CD8-positive, alpha-beta memory T cell (primary cell): Measurements from ENCODE around the gene TBC1D5. TPM values are rescaled to one million over a fixed set of nuclear protein-coding genes. Genes with fewer than 3 reads are reported as not detected.
"Not testable (repeated sequence)": the region's sequence is repeated elsewhere in the genome, so short reads cannot be mapped to it uniquely, and the experiment has no call there.

Experiments
- CTCF ChIA-PET: fragments of 350-600 bp; sonication (Branson Sonifier 250); formaldehyde crosslinking; loops from one replicate; lab custom pipeline; 2021; ENCODE audit warnings: antibody characterized with exemption; lab: Charles Lee
- POLR2A ChIA-PET: fragments of 350-600 bp; sonication (Branson Sonifier 250); formaldehyde crosslinking; loops from one replicate; lab custom pipeline; 2021; ENCODE audit warnings: antibody characterized with exemption; lab: Charles Lee
- DNase-seq, 5 donors: peaks; one replicate each; pipeline versions ENCODE4 v3.0.0 to v3.0.0-alpha.2; 2020 to 2022; ENCODE audit warnings: mixed read lengths in 1 of 5
- H3K27ac ChIP-seq: one replicate; pipeline ENCODE4 v1.7.0; 2013; ENCODE audit warnings: low read depth, mild to moderate bottlenecking, low read length, moderate library complexity
- H3K27me3 ChIP-seq: 2 replicates; pipeline ENCODE4 v1.7.0; 2013; ENCODE audit warnings: low read length, mild to moderate bottlenecking; ENCODE audit not compliant: insufficient read depth, poor library complexity, severe bottlenecking
- H3K36me3 ChIP-seq: 2 replicates; pipeline ENCODE4 v1.7.0; 2013; ENCODE audit warnings: mild to moderate bottlenecking, low read length, moderate library complexity; ENCODE audit not compliant: insufficient read depth
- H3K4me1 ChIP-seq: 2 replicates; pipeline ENCODE4 v1.7.0; 2013; ENCODE audit warnings: mild to moderate bottlenecking, low read length, moderate library complexity; ENCODE audit not compliant: insufficient read depth
- H3K4me3 ChIP-seq: 2 replicates; pipeline ENCODE4 v1.7.0; 2013; ENCODE audit warnings: mild to moderate bottlenecking, low read length
- H3K9me3 ChIP-seq: 2 replicates; pipeline ENCODE4 v1.7.0; 2013; ENCODE audit warnings: mild to moderate bottlenecking, low read length
- H3K27ac Mint-ChIP-seq, 8 donors: one replicate each; pipeline ENCODE4 v1.8.0; 2020 to 2021; ENCODE audit warnings: mixed read lengths in 8 of 8, mild to moderate bottlenecking in 6 of 8, inconsistent platforms in 3 of 8, moderate library complexity in 3 of 8
- H3K27me3 Mint-ChIP-seq, 2 donors: one replicate each; pipeline ENCODE4 v1.8.0; 2020 to 2021; ENCODE audit warnings: mixed read lengths in 2 of 2, mild to moderate bottlenecking in 1 of 2, moderate library complexity in 1 of 2
- H3K36me3 Mint-ChIP-seq, 3 donors: one replicate each; pipeline ENCODE4 v1.8.0; 2020 to 2021; ENCODE audit warnings: mixed read lengths in 3 of 3, inconsistent platforms in 1 of 3, mild to moderate bottlenecking in 1 of 3
- H3K4me1 Mint-ChIP-seq, 3 donors: one replicate each; pipeline ENCODE4 v1.8.0; 2020 to 2021; ENCODE audit warnings: mixed read lengths in 3 of 3, inconsistent platforms in 1 of 3, mild to moderate bottlenecking in 1 of 3
- H3K4me3 Mint-ChIP-seq, 7 donors: one replicate each; pipeline ENCODE4 v1.8.0; 2020 to 2021; ENCODE audit warnings: mixed read lengths in 7 of 7, mild to moderate bottlenecking in 6 of 7, moderate library complexity in 4 of 7, inconsistent platforms in 2 of 7
- H3K9me3 Mint-ChIP-seq, 5 donors: one replicate each; pipeline ENCODE4 v1.8.0; 2020 to 2022; ENCODE audit warnings: mixed read lengths in 5 of 5, mild to moderate bottlenecking in 3 of 5, moderate library complexity in 2 of 5, inconsistent platforms in 1 of 5
- polyA plus RNA-seq: library from polyadenylated mRNA; unstranded; fragments of 300-500 nt; fragmentation: Illumina TruSeq; gene quantifications from one replicate; pipeline ENCODE4 v1.2.3, GENCODE V29; 2021
- total RNA-seq, 2 experiments: library from RNA; stranded (reverse); gene quantifications; one replicate each; pipeline ENCODE4 v1.2.3, GENCODE V29; 2021

The TBC1D5 gene
- total and polyA plus RNA-seq, 3 experiments from 2014 or later: 35.8 to 45.1 (median 40.0) TPM

GRCh38 chr3:17740721-17741141 is 1.7 kb downstream of the TBC1D5 start:
- peaks cover 35 to 64% (median 59%) of the 10 kb centered on the region in 3 donors for H3K4me1 Mint-ChIP-seq
- H3K9me3 Mint-ChIP-seq: no peaks in the 10 kb centered on the region

GRCh38 chr3:17738921-17739320 is 3.5 kb downstream of the TBC1D5 start:
- no peak overlapping the region for H3K4me3 ChIP-seq
- H3K4me3 Mint-ChIP-seq: peak overlapping the region in 2 of 7 donors; percentile 36 to 53
- H3K27ac Mint-ChIP-seq: peak overlapping the region in 6 of 8 donors; percentile 15 to 84 (median 59)
- peaks cover 0 to 22% (median 7%) of the 10 kb centered on the region in 3 donors for H3K36me3 Mint-ChIP-seq
- H3K9me3 ChIP-seq: no peaks in the 10 kb centered on the region
- peaks cover 21% of the 10 kb centered on the region for H3K4me1 ChIP-seq
- ChIA-PET CTCF (no interaction called here), POLR2A (no interaction called here)
- peaks cover 43 to 75% (median 75%) of the 10 kb centered on the region in 3 donors for H3K4me1 Mint-ChIP-seq
- H3K36me3 ChIP-seq: no peaks in the 10 kb centered on the region
- H3K27me3 ChIP-seq: no peaks in the 10 kb centered on the region
- H3K27ac ChIP-seq: peak overlapping the region; percentile 90
- no peaks in the 10 kb centered on the region for H3K9me3 Mint-ChIP-seq
- no peaks in the 10 kb centered on the region for H3K27me3 Mint-ChIP-seq
- DNase-seq: no peak

More at GRCh38 chr3:17740721-17741141, 1.7 kb downstream of the TBC1D5 start:
- Mint-ChIP-seq H3K27me3 (no peaks in the 10 kb centered on the region), H3K36me3 (peaks cover 0 to 16% (median 3%) of the 10 kb centered on the region in 3 donors), H3K27ac (peak overlapping the region; percentile 60 to 95 (median 90)), H3K4me3 (peak overlapping the region; percentile 91 to 96 (median 94))
- H3K36me3 ChIP-seq: no peaks in the 10 kb centered on the region
- ChIA-PET CTCF (no interaction called here), POLR2A (no interaction called here)
- no peaks in the 10 kb centered on the region for H3K9me3 ChIP-seq
- peaks cover 21% of the 10 kb centered on the region for H3K4me1 ChIP-seq
- DNase-seq: no peak
- peak overlapping the region; percentile 88 for H3K4me3 ChIP-seq
- H3K27me3 ChIP-seq: no peaks in the 10 kb centered on the region
- H3K27ac ChIP-seq: peak overlapping the region; percentile 90

GRCh38 chr3:17738219-17738618 is 4.2 kb downstream of the TBC1D5 start:
- Mint-ChIP-seq H3K4me3 (no peak overlapping the region), H3K36me3 (peaks cover 0 to 22% (median 8%) of the 10 kb centered on the region in 3 donors), H3K4me1 (peaks cover 41 to 79% (median 73%) of the 10 kb centered on the region in 3 donors), H3K27ac (peak overlapping the region in 1 of 8 donors; percentile 17), H3K27me3 (no peaks in the 10 kb centered on the region), H3K9me3 (no peaks in the 10 kb centered on the region)
- ChIA-PET CTCF (no interaction called here), POLR2A (no interaction called here)
- H3K27ac ChIP-seq: no peak overlapping the region
- H3K4me3 ChIP-seq: no peak overlapping the region
- H3K4me1 ChIP-seq: peaks cover 18% of the 10 kb centered on the region
- DNase-seq: no peak
- H3K27me3 ChIP-seq: no peaks in the 10 kb centered on the region
- H3K9me3 ChIP-seq: no peaks in the 10 kb centered on the region
- no peaks in the 10 kb centered on the region for H3K36me3 ChIP-seq

- Histone ChIP-seq H3K27ac (no peak overlapping the region), H3K4me3 (no peak overlapping the region), H3K27me3 (no peaks in the 10 kb centered on the region), H3K36me3 (no peaks in the 10 kb centered on the region), H3K9me3 (no peaks in the 10 kb centered on the region), H3K4me1 (peaks cover 13% of the 10 kb centered on the region)
- CTCF ChIA-PET: no interaction called here
- Mint-ChIP-seq H3K4me1 (peaks cover 44 to 81% (median 76%) of the 10 kb centered on the region in 3 donors), H3K4me3 (no peak overlapping the region), H3K36me3 (peaks cover 0 to 26% (median 15%) of the 10 kb centered on the region in 3 donors), H3K27me3 (no peaks in the 10 kb centered on the region), H3K27ac (peak overlapping the region in 3 of 8 donors; percentile 3 to 51 (median 13)), H3K9me3 (no peaks in the 10 kb centered on the region)
- POLR2A ChIA-PET: no interaction called here
- no peak for DNase-seq
Measured at GRCh38 chr3:17737591-17737990, 4.8 kb downstream of the TBC1D5 start.

GRCh38 chr3:17735362-17735761 is 7.1 kb downstream of the TBC1D5 start:
- DNase-seq, CTCF ChIA-PET, H3K4me1 ChIP-seq, H3K36me3 ChIP-seq, POLR2A ChIA-PET, H3K4me3 ChIP-seq, H3K27ac ChIP-seq, H3K27me3 ChIP-seq, H3K9me3 Mint-ChIP-seq, H3K4me3 Mint-ChIP-seq, H3K27me3 Mint-ChIP-seq, H3K9me3 ChIP-seq: not testable (repeated sequence)
- peak overlapping the region in 3 of 8 donors; percentile 45 to 80 (median 65) for H3K27ac Mint-ChIP-seq
- peaks cover 35 to 81% (median 76%) of the 10 kb centered on the region in 3 donors for H3K4me1 Mint-ChIP-seq
- H3K36me3 Mint-ChIP-seq: peaks cover 0 to 22% (median 17%) of the 10 kb centered on the region in 3 donors

- Histone ChIP-seq H3K4me3 (no peak overlapping the region), H3K9me3 (no peaks in the 10 kb centered on the region), H3K27ac (no peak overlapping the region), H3K4me1 (no peaks in the 10 kb centered on the region), H3K36me3 (no peaks in the 10 kb centered on the region), H3K27me3 (no peaks in the 10 kb centered on the region)
- ChIA-PET CTCF (interaction anchor here (1.3 to 1.6 kb wide), 2 partner anchors 9 to 107 kb away, joined by 4 read pairs; partner anchors contain the start of gene TBC1D5), POLR2A (interaction anchor here (1.6 kb wide), 1 partner anchor 9 kb away, joined by 5 read pairs; the partner anchor contains the start of gene TBC1D5)
- Mint-ChIP-seq H3K27me3 (no peaks in the 10 kb centered on the region), H3K4me1 (peaks cover 31 to 76% (median 70%) of the 10 kb centered on the region in 3 donors), H3K36me3 (peaks cover 3 to 27% (median 22%) of the 10 kb centered on the region in 3 donors), H3K4me3 (no peak overlapping the region), H3K27ac (no peak overlapping the region), H3K9me3 (no peaks in the 10 kb centered on the region)
- DNase-seq: no peak
Measured at GRCh38 chr3:17733768-17734167, 8.7 kb downstream of the TBC1D5 start.

- Mint-ChIP-seq H3K27me3 (no peaks in the 10 kb centered on the region), H3K27ac (no peak overlapping the region), H3K4me3 (no peak overlapping the region), H3K36me3 (peaks cover 5 to 30% (median 22%) of the 10 kb centered on the region in 3 donors), H3K4me1 (peaks cover 29 to 70% (median 67%) of the 10 kb centered on the region in 3 donors), H3K9me3 (no peaks in the 10 kb centered on the region)
- Histone ChIP-seq H3K27ac (no peak overlapping the region), H3K36me3 (no peaks in the 10 kb centered on the region), H3K27me3 (no peaks in the 10 kb centered on the region), H3K4me1 (no peaks in the 10 kb centered on the region), H3K4me3 (no peak overlapping the region), H3K9me3 (no peaks in the 10 kb centered on the region)
- CTCF ChIA-PET: interaction anchor here (1.3 to 1.6 kb wide), 2 partner anchors 10 to 108 kb away, joined by 4 read pairs; partner anchors contain the start of gene TBC1D5
- DNase-seq: no peak
- POLR2A ChIA-PET: interaction anchor here (1.6 kb wide), 1 partner anchor 10 kb away, joined by 5 read pairs; the partner anchor contains the start of gene TBC1D5
Measured at GRCh38 chr3:17733215-17733614, 9.2 kb downstream of the TBC1D5 start.

- DNase-seq: no peak
- Histone ChIP-seq H3K36me3 (peaks cover 4% of the 10 kb centered on the region), H3K27me3 (no peaks in the 10 kb centered on the region), H3K4me3 (no peak overlapping the region), H3K9me3 (no peaks in the 10 kb centered on the region), H3K27ac (no peak overlapping the region), H3K4me1 (no peaks in the 10 kb centered on the region)
- Mint-ChIP-seq H3K9me3 (peaks cover 0 to 5% (median 0%) of the 10 kb centered on the region in 5 donors), H3K4me3 (no peak overlapping the region), H3K27ac (peak overlapping the region in 3 of 8 donors; percentile 3 to 77 (median 9)), H3K4me1 (peaks cover 17 to 47% (median 46%) of the 10 kb centered on the region in 3 donors), H3K36me3 (peaks cover 23 to 44% (median 29%) of the 10 kb centered on the region in 3 donors), H3K27me3 (no peaks in the 10 kb centered on the region)
- POLR2A ChIA-PET: no interaction called here
- CTCF ChIA-PET: no interaction called here
Measured at GRCh38 chr3:17730318-17730967, 12.0 kb downstream of the TBC1D5 start.
